Ovary (tissue), 9 donors: Measurements from ENCODE around the gene OSER1. TPM values are rescaled to one million over a fixed set of nuclear protein-coding genes. Genes with fewer than 3 reads are reported as not detected.

ENCODE experiments used
- DNase-seq, 5 donors: peaks; one replicate each; pipeline ENCODE4 v3.0.0-alpha.2; 2019 to 2020
- H3K27ac ChIP-seq, 2 donors: fragments of 200-600 bp; one replicate each; pipeline versions ENCODE4 v1.5.1 to v1.8.0; 2019 to 2022
- H3K27me3 ChIP-seq: fragments of 200-600 bp; one replicate; pipeline ENCODE4 v1.8.0; 2022
- H3K36me3 ChIP-seq: fragments of 200-600 bp; sonication (generic); one replicate; pipeline ENCODE4 v1.5.1; 2019
- H3K4me1 ChIP-seq: one replicate; pipeline ENCODE4 v1.8.1; 2013; ENCODE audit warnings: mild to moderate bottlenecking, moderate library complexity; ENCODE audit not compliant: insufficient read depth
- H3K4me3 ChIP-seq: fragments of 200-600 bp; sonication (generic); one replicate; pipeline ENCODE4 v1.5.1; 2017
- H3K9me3 ChIP-seq, 2 donors: fragments of 200-600 bp in 1 of 2; sonication (generic) in 1 of 2; one replicate each; pipeline versions ENCODE4 v1.5.1 to v1.8.1; 2013 to 2019; ENCODE audit warnings: mild to moderate bottlenecking in 1 of 2, moderate library complexity in 1 of 2
- EP300 ChIP-seq: sonication (generic); formaldehyde crosslinking; IDR thresholded peaks from one replicate; pipeline ENCODE4 v1.6.1; 2017; ENCODE audit warnings: antibody characterized with exemption
- POLR2A ChIP-seq: fragments of 450-650 bp; IDR thresholded peaks from one replicate; pipeline ENCODE4 v1.6.1; 2017; ENCODE audit warnings: antibody characterized with exemption, mild to moderate bottlenecking, moderate library complexity
- WGBS, 3 donors: extraction: QIAGEN DNeasy Blood & Tissue Kit in 1 of 3; methylation state at CpG; one replicate each; pipeline versions ENCODE4 v1.1.5 to v1.1.7; 2013 to 2017; 5-methylcytosine and 5-hydroxymethylcytosine counted together
- intact Hi-C, 4 donors: fragments of 100-400 bp; cut with DNase I; formaldehyde crosslinking; loops; one replicate each; pipeline versions ENCODE4 v1.11.0 to v1.15.1; 2022 to 2023
- polyA plus RNA-seq, 2 donors: library from polyadenylated mRNA; stranded (reverse); fragments of 200-250 nt in 1 of 2; fragments of 350-450 nt in 1 of 2; fragmentation: Illumina TruSeq in 1 of 2; extraction: RNeasy Lipid Tissue Mini Kit (QIAGEN cat#74804) in 1 of 2; gene quantifications; one replicate each; pipeline ENCODE4 v1.2.3, GENCODE V29; 2013 to 2014
- total RNA-seq, 7 donors: library from RNA; depleted of rRNA in 2 of 7; stranded (reverse); fragments of >200 nt in 2 of 7; fragmentation: NEBNext Ultra II Directional in 3 of 7; extraction: Animal tissue kit (Norgen Biotek cat#: 25700) in 3 of 7; gene quantifications; one replicate each; pipeline versions ENCODE4 v1.1.0 to v1.2.4, GENCODE V29; 2016 to 2023
- TF ChIP-seq, protein P1 (sequence below), 3 donors: fragments of 450-650 bp in 2 of 3; fragments of 200-600 bp in 1 of 3; IDR thresholded peaks; one replicate each; pipeline versions ENCODE4 v1.5.1 to v1.8.0; 2016 to 2022; ENCODE audit warnings: antibody characterized with exemption in 3 of 3, mild to moderate bottlenecking in 1 of 3
- donor health status: DM: no; HTN: no; CAD: no; lungs with moderate emphysema.
- donor health status: DM: no; HTN: no; CAD: no.
- donor health status: Bipolar disorder and iron deficiency.
- donor health status: DM: yes; HTN: yes; CAD: no.
- donor health status: DM: no; HTN: no; CAD: no.
- donor health status: DM: yes; HTN: yes; CAD: no.

The OSER1 gene
- total and polyA plus RNA-seq, 9 donors: 27.7 to 55.3 (median 39.5) TPM

DNA sequence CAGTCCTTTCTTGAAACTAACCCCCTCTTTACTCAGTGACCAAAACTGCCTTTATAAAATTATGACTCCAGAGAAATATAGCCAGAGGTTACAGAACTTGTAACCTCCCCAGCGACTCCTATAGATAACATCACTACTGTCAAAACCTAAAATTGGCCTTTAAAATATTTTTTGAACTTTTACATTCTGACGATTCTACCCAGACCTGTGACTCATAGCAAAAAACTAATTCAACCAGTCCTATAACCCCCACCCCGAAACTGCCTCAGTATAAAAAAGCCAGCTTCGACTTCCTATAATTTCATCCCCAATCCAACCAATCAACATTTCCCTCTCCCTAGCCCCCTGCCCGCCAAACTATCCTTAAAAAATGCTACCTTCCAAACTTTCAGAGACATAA, 37.5 kb downstream of the OSER1 start:
- TF ChIP-seq, protein P1, sequence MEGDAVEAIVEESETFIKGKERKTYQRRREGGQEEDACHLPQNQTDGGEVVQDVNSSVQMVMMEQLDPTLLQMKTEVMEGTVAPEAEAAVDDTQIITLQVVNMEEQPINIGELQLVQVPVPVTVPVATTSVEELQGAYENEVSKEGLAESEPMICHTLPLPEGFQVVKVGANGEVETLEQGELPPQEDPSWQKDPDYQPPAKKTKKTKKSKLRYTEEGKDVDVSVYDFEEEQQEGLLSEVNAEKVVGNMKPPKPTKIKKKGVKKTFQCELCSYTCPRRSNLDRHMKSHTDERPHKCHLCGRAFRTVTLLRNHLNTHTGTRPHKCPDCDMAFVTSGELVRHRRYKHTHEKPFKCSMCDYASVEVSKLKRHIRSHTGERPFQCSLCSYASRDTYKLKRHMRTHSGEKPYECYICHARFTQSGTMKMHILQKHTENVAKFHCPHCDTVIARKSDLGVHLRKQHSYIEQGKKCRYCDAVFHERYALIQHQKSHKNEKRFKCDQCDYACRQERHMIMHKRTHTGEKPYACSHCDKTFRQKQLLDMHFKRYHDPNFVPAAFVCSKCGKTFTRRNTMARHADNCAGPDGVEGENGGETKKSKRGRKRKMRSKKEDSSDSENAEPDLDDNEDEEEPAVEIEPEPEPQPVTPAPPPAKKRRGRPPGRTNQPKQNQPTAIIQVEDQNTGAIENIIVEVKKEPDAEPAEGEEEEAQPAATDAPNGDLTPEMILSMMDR (IDR thresholded peaks at IDR 0.05): no peak
- TF ChIP-seq EP300 (no peak), POLR2A (no peak)
- intact Hi-C loops: no loop called here
- Histone ChIP-seq H3K4me3 (no peak overlapping the region), H3K27ac (no peak overlapping the region), H3K9me3 (no peaks in the 10 kb centered on the region), H3K27me3 (no peaks in the 10 kb centered on the region), H3K4me1 (no peaks in the 10 kb centered on the region), H3K36me3 (no peaks in the 10 kb centered on the region)
- 47 to 58% (median 58%) methylated on average over 5 of the region's 5 CpGs for WGBS, 3 donors
- DNase-seq: no peak

DNA sequence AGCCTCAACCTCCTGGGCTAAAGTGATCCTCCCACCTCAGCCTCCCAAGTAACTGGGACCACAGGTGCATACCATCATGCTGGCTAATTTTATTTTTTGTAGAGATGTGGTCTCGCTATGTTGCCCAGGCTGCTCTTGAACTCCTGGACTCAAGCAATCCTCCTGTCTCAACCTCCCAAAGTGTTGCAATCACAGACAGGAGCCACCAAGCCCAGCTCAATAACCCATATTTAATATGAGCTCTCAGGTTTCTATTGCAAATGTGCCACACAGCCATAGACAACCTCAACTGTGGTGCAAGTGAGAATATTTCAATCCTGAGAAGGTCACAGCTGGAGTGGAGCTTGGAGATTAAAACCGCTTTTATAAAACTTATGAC, 38.0 kb downstream of the OSER1 start:
- Histone ChIP-seq H3K4me1 (no peaks in the 10 kb centered on the region), H3K9me3 (no peaks in the 10 kb centered on the region), H3K36me3 (no peaks in the 10 kb centered on the region), H3K4me3 (no peak overlapping the region), H3K27ac (no peak overlapping the region), H3K27me3 (no peaks in the 10 kb centered on the region)
- no peak for DNase-seq
- 72 to 88% (median 83%) methylated on average over 2 of the region's 2 CpGs for WGBS, 3 donors
- intact Hi-C loops: no loop called here
- TF ChIP-seq POLR2A (no peak), EP300 (no peak)
- TF ChIP-seq, protein P1 (IDR thresholded peaks at IDR 0.05): no peak

DNA sequence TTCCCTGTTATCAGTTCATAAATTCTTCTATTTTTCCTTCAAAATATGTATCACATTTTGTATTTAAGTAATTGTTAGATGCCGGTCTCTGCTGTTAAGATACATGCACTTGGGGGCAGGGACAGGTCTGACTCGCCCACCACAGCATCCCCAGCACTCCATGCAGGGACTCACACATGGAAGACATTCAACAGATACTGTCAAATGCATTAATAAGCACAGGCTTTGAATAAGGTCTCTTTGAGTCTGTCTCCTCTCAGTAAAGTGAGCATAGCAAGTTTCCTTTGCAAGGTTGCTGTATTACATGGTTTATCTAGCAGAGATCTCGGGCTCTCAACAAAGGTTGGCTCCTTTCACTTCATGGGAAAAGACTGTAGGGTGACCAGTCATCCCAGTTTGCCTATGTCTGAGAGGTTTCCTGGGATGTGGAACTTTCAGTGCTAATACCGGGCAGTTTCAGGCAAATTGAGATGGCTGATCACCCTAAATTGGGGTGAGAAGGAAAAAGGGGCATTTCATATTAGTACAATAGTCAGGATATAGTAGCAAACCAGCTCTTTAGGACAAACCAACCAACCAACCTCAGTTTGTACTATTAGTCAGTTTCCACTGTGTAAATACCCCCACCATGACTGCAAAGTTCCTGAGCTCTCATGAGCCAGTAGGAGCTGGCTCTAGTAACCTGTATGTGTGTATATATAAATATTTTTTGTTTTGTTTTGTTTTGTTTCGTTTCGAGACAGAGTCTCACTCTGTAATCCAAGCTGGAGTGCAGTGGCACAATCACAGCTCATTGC, 38.6 kb downstream of the OSER1 start:
- Histone ChIP-seq H3K27me3 (no peaks in the 10 kb centered on the region), H3K36me3 (no peaks in the 10 kb centered on the region), H3K4me3 (no peak overlapping the region), H3K4me1 (no peaks in the 10 kb centered on the region), H3K9me3 (no peaks in the 10 kb centered on the region), H3K27ac (no peak overlapping the region)
- 42 to 62% (median 45%) methylated on average over 6 of the region's 6 CpGs for WGBS, 3 donors
- intact Hi-C loops: no loop called here
- no peak for DNase-seq
- TF ChIP-seq, protein P1 (IDR thresholded peaks at IDR 0.05): no peak
- TF ChIP-seq POLR2A: no peak
- no peak for TF ChIP-seq EP300

DNA sequence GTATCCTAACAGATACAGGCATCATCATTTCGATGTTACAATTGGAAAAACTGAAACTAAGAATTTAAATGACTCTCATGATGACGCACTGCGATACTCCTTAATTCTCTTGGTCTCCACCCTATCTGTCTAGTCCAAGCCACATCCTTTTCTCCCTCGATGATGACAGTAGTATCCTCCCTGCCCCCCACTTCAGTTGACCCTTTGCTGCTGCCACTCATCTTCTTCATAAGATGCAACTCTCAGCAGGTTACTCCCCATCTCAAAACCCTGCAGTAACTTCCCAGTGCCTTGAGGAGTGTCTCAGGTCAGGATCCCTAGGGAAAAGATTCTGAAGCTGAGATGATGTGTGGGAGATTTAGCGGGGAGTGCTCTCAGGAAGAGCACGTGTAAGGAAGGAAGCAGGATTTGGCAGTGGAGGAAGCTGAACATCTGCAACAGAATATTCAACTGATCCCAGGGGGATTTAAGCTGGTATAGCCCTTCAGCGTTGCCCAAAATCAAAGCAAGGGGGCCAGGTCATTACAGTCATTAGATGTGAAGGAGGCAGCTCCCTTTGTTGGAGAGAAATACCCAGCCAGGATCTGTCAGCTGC, 39.7 kb downstream of the OSER1 start:
- Histone ChIP-seq H3K9me3 (no peaks in the 10 kb centered on the region), H3K36me3 (no peaks in the 10 kb centered on the region), H3K4me1 (no peaks in the 10 kb centered on the region), H3K4me3 (no peak overlapping the region), H3K27ac (no peak overlapping the region), H3K27me3 (no peaks in the 10 kb centered on the region)
- no peak for TF ChIP-seq EP300
- TF ChIP-seq, protein P1 (IDR thresholded peaks at IDR 0.05): no peak
- no peak for TF ChIP-seq POLR2A
- WGBS, 3 donors: 19 to 28% (median 27%) methylated on average over 7 of the region's 7 CpGs
- intact Hi-C loops: no loop called here
- DNase-seq: no peak
